Ishikawa (cell line): ENCODE data around the gene SBK1.

ENCODE experiments used
- CEBPB ChIP-seq: IDR thresholded peaks from 2 replicates; pipeline ENCODE4 v1.6.1; 2012
- CREB1 ChIP-seq: IDR thresholded peaks from 2 replicates; pipeline ENCODE4 v1.6.1; 2012; ENCODE audit warnings: low read depth
- EGR1 ChIP-seq: IDR thresholded peaks from 2 replicates; pipeline ENCODE4 v1.6.1; 2012
- EP300 ChIP-seq: IDR thresholded peaks from 2 replicates; pipeline ENCODE4 v1.6.1; 2012; ENCODE audit warnings: borderline replicate concordance
- FOXM1 ChIP-seq: IDR thresholded peaks from 2 replicates; pipeline ENCODE4 v1.6.1; 2012; ENCODE audit warnings: low read depth, borderline replicate concordance
- MAX ChIP-seq: IDR thresholded peaks from 2 replicates; pipeline ENCODE4 v1.6.1; 2012
- NFIC ChIP-seq: IDR thresholded peaks from 2 replicates; pipeline ENCODE4 v1.6.1; 2012
- RAD21 ChIP-seq: IDR thresholded peaks from 2 replicates; pipeline ENCODE4 v1.6.1; 2012; ENCODE audit warnings: low read depth
- TAF1 ChIP-seq: IDR thresholded peaks from 2 replicates; pipeline ENCODE4 v1.6.1; 2012; ENCODE audit warnings: low read depth, mild to moderate bottlenecking
- TCF12 ChIP-seq: IDR thresholded peaks from 2 replicates; pipeline ENCODE4 v1.6.1; 2012; ENCODE audit warnings: low read depth
- TEAD4 ChIP-seq: IDR thresholded peaks from 2 replicates; pipeline ENCODE4 v1.6.1; 2012
- YY1 ChIP-seq: IDR thresholded peaks from 2 replicates; pipeline ENCODE4 v1.6.1; 2012; ENCODE audit warnings: low read depth
- ZBTB7A ChIP-seq: IDR thresholded peaks from 2 replicates; pipeline ENCODE4 v1.6.1; 2012; ENCODE audit warnings: low read depth
- TF ChIP-seq, protein P1 (sequence below): IDR thresholded peaks from 2 replicates; pipeline ENCODE4 v1.6.1; 2012
- TF ChIP-seq, protein P2 (sequence below): IDR thresholded peaks from 2 replicates; pipeline ENCODE4 v1.6.1; 2012; ENCODE audit warnings: low read depth, mild to moderate bottlenecking

SBK1 gene

GRCh38 chr16:28320023-28320561, 27.8 kb downstream of the SBK1 start:
- TF ChIP-seq TCF12 = no peak
- no peak for TF ChIP-seq EP300
- TF ChIP-seq YY1 = no peak
- TF ChIP-seq, protein P1, sequence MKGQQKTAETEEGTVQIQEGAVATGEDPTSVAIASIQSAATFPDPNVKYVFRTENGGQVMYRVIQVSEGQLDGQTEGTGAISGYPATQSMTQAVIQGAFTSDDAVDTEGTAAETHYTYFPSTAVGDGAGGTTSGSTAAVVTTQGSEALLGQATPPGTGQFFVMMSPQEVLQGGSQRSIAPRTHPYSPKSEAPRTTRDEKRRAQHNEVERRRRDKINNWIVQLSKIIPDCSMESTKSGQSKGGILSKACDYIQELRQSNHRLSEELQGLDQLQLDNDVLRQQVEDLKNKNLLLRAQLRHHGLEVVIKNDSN = no peak
- TF ChIP-seq CEBPB = no peak
- TF ChIP-seq TEAD4 = no peak
- no peak for TF ChIP-seq FOXM1

DNA sequence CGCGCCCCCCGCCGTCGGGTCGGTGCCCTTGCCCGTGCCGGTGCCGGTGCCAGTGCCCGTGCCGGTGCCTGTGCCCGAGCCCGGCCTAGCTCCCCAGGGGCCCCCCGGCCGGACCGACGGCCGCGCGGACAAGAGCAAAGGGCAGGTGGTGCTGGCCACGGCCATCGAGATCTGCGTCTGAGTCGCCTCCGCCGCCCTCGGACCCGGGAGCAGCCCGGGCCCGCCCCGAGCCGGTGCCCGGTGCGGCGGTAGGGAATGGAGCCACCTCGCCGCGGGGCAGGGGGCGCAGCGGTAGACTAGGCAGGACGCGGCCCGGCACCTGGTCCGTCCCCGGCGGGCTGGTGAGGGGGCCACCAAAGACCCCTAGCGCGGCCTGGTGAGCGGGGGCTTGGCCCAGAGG, 28.4 kb downstream of the SBK1 start:
- TF ChIP-seq ZBTB7A (no peak), MAX (no peak), TCF12 (no peak), YY1 (no peak), TEAD4 (no peak), CEBPB (no peak), RAD21 (no peak), EP300 (no peak), NFIC (no peak), CREB1 (no peak), EGR1 (no peak), TAF1 (no peak), FOXM1 (no peak)
- TF ChIP-seq, protein P1 = no peak
- TF ChIP-seq, protein P2, sequence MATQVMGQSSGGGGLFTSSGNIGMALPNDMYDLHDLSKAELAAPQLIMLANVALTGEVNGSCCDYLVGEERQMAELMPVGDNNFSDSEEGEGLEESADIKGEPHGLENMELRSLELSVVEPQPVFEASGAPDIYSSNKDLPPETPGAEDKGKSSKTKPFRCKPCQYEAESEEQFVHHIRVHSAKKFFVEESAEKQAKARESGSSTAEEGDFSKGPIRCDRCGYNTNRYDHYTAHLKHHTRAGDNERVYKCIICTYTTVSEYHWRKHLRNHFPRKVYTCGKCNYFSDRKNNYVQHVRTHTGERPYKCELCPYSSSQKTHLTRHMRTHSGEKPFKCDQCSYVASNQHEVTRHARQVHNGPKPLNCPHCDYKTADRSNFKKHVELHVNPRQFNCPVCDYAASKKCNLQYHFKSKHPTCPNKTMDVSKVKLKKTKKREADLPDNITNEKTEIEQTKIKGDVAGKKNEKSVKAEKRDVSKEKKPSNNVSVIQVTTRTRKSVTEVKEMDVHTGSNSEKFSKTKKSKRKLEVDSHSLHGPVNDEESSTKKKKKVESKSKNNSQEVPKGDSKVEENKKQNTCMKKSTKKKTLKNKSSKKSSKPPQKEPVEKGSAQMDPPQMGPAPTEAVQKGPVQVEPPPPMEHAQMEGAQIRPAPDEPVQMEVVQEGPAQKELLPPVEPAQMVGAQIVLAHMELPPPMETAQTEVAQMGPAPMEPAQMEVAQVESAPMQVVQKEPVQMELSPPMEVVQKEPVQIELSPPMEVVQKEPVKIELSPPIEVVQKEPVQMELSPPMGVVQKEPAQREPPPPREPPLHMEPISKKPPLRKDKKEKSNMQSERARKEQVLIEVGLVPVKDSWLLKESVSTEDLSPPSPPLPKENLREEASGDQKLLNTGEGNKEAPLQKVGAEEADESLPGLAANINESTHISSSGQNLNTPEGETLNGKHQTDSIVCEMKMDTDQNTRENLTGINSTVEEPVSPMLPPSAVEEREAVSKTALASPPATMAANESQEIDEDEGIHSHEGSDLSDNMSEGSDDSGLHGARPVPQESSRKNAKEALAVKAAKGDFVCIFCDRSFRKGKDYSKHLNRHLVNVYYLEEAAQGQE = no peak

- TF ChIP-seq CREB1 (no peak), RAD21 (peak; percentile 64)
Measured at GRCh38 chr16:28321700-28322411, 29.5 kb downstream of the SBK1 start.

DNA sequence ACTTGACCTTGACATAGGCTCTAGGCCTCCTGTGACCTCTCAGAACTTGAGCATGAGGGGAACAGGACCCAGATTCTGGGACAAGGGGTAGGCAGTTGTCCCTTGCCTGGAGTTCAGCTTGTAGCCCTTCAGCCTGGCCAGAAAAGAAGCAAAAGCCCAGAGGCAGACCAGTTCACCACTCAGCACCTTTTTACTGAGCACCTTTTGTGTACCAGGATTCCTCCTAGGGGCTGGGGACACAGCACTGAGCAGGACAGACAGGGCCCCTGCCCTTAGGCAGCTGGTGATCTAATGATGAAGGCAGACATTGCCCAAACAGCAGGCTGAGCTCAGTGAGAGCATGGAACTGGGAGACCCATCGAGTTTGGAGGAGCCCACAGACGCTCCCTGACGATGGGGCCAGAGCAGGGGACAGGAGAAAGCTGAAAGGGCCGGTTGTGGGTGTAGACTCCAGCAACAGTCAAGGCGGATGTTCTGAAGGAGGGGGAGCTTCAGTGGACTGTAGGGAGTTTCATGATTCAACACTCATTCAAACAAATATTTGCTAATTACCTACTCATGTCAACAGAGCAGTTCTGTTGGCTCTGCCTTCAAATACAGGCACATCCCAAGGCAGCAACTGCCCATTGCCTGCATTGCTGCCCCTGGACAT, 32.0 kb downstream of the SBK1 start:
- no peak for TF ChIP-seq CREB1
- TF ChIP-seq TCF12 = no peak
- no peak for TF ChIP-seq RAD21
- TF ChIP-seq TEAD4 = no peak
- TF ChIP-seq EGR1 = no peak
- TF ChIP-seq FOXM1 = no peak
- TF ChIP-seq ZBTB7A = no peak

- TF ChIP-seq, protein P2 = no peak
- no peak for TF ChIP-seq NFIC
- TF ChIP-seq TEAD4 = no peak
- no peak for TF ChIP-seq YY1
- TF ChIP-seq ZBTB7A = no peak
- no peak for TF ChIP-seq FOXM1
- no peak for TF ChIP-seq CEBPB
- TF ChIP-seq EP300 = no peak
- no peak for TF ChIP-seq RAD21
- TF ChIP-seq, protein P1 = no peak
- no peak for TF ChIP-seq MAX
Measured at GRCh38 chr16:28324887-28325279, 32.6 kb downstream of the SBK1 start.
